WTC11 (cell line): Measurements from ENCODE around the gene FABP3.

ENCODE experiments used
- ATF1 ChIP-seq: sonication (generic); formaldehyde crosslinking; IDR thresholded peaks from 2 replicates; pipeline ENCODE4 v1.8.1; 2023; ENCODE audit warnings: mild to moderate bottlenecking, moderate library complexity, missing genetic modification reagents
- ELF4 ChIP-seq: sonication (generic); formaldehyde crosslinking; IDR thresholded peaks from 2 replicates; pipeline ENCODE4 v1.8.1; 2022; ENCODE audit warnings: low read depth, mild to moderate bottlenecking, moderate library complexity, missing genetic modification reagents
- JUN ChIP-seq: sonication (generic); formaldehyde crosslinking; IDR thresholded peaks from 2 replicates; pipeline ENCODE4 v1.8.0; 2023; ENCODE audit warnings: mild to moderate bottlenecking, missing genetic modification reagents
- TF ChIP-seq, protein P1 (sequence below): fragments of 250-450 bp; sonication (Bioruptor Pico); IDR thresholded peaks from 2 replicates; pipeline ENCODE4 v1.9.0; 2021; ENCODE audit warnings: mild to moderate bottlenecking
- TF ChIP-seq, protein P2 (sequence below): fragments of 200-600 bp; IDR thresholded peaks from 2 replicates; pipeline ENCODE4 v1.8.0; 2022; ENCODE audit warnings: antibody characterized with exemption

DNA sequence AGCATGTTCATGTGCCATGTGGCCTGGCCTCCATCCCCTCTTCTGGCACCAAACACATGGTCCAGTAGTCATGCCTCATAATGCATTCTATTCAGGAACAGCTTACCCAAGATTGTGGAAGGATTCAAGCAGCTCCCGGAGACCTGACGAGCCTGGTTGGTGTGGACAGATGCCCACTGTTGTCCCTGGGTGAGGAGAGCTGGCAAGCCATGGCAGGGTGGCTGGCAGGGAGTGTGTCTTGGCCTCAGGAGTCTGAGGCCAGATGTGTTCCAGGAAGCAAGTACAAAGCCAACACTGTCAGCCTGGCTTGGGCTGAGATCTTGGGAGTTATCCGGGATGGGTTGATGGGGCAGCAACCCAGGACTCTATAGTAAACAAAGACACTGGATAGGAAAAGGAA lies 7.3 kb upstream of the FABP3 start:
- TF ChIP-seq, protein P1, sequence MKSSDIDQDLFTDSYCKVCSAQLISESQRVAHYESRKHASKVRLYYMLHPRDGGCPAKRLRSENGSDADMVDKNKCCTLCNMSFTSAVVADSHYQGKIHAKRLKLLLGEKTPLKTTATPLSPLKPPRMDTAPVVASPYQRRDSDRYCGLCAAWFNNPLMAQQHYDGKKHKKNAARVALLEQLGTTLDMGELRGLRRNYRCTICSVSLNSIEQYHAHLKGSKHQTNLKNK (CRISPR knock-in tag) = no peak
- TF ChIP-seq, protein P2, sequence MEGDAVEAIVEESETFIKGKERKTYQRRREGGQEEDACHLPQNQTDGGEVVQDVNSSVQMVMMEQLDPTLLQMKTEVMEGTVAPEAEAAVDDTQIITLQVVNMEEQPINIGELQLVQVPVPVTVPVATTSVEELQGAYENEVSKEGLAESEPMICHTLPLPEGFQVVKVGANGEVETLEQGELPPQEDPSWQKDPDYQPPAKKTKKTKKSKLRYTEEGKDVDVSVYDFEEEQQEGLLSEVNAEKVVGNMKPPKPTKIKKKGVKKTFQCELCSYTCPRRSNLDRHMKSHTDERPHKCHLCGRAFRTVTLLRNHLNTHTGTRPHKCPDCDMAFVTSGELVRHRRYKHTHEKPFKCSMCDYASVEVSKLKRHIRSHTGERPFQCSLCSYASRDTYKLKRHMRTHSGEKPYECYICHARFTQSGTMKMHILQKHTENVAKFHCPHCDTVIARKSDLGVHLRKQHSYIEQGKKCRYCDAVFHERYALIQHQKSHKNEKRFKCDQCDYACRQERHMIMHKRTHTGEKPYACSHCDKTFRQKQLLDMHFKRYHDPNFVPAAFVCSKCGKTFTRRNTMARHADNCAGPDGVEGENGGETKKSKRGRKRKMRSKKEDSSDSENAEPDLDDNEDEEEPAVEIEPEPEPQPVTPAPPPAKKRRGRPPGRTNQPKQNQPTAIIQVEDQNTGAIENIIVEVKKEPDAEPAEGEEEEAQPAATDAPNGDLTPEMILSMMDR = no peak
- TF ChIP-seq JUN (CRISPR knock-in tag) (no peak), ATF1 (no peak), ELF4 (CRISPR knock-in tag) (no peak)
